SKM-1 treated with dmso at 0.1 percent for 144 hours (cell line): Measurements from ENCODE around the gene BCR.

ENCODE experiments used
- DNase-seq: peaks from one replicate; lab custom pipeline; 2025; ENCODE audit not compliant: unreplicated experiment; lab: John Stamatoyannopoulos, UW

Gene BCR

DNA sequence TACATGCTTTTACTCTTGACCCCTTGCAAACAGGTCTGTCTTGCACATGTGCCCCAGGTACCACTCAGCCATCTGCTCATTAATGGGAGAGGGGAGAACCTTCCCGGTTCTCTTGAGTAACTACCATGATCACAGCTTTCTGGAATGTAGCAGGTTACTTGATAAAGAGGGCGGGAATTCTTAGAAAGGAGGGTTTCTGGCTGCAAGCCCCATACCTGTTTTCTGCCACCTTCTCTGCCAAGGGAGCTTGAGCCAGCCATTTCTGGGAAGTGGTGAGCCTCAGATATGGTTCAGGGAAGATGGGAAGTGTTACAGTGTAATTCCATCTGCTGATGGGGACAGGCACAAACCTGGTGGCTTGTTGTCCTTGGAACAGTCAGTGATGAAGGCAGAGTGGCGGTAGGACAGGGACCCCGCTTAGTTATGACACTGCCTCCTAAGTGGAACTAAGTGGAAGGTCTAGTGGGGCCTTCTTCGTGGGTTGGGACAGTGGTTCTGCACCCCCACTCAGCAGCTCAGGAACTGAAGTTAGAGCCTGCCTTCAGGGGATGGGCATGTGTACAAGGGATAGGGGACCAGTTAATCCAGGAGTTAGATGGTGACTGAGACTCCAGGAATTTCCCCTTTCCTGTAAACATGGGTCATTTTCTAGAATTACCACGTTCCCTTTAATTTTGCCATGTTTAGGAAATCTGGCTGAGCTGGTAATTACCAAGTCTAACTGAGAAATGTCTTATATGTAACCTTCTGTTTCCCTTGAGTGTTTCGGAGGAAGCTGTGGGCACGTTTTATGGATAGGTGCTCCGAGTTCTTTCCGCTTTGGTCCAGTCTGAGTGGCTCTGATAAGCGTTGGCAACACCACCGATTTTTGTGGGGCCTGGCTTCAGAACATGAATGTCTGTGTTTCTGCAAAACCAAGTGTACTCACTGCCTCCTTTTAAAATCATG is 35.3 kb downstream of the BCR start:
- no peak for DNase-seq

- peak; percentile 65 for DNase-seq
These were observed 36.3 kb downstream of the BCR start for GRCh38 chr22:23216461-23217170.

DNA sequence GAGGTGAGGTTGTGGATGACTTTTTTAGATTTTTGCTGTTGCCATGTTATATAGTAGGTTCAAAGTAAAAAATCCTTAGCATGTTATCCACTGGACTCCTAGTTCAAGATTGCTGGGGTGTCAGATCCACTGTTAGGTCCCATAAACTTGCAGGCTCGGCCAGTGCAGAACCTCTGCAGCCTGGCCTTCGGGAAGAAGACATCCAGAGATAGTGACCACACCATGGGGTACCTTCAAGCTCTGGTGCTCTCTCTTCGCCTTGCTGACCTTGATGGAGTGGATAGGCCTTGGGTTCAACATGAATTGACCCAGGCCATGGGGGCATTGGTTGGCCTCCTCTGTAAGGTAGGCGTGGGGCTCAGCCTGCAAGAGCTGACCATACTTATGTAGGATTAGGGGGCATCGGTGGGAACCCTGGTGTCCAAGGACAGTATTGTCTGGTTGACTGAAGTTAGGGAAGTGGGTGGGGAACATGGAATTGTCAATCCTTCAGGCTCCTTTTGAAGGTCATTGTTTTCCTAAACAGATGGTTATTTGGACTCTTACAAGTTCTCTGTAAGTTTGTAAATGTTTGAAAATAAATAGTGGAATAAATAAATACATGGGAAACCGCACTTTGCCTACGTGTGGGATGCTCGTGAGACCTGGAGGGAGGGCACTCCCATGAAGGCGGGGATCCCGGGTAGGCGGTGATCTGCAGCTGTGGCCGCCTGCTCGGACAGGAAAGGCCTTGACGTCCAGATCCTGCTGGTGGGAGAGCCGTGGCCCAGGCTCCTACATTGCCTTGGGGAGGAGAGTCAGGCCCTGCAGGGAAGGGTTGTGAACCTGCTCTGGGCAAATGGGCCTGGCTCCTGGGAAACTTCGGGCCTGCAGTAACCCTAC is 37.1 kb downstream of the BCR start:
- no peak for DNase-seq

DNA sequence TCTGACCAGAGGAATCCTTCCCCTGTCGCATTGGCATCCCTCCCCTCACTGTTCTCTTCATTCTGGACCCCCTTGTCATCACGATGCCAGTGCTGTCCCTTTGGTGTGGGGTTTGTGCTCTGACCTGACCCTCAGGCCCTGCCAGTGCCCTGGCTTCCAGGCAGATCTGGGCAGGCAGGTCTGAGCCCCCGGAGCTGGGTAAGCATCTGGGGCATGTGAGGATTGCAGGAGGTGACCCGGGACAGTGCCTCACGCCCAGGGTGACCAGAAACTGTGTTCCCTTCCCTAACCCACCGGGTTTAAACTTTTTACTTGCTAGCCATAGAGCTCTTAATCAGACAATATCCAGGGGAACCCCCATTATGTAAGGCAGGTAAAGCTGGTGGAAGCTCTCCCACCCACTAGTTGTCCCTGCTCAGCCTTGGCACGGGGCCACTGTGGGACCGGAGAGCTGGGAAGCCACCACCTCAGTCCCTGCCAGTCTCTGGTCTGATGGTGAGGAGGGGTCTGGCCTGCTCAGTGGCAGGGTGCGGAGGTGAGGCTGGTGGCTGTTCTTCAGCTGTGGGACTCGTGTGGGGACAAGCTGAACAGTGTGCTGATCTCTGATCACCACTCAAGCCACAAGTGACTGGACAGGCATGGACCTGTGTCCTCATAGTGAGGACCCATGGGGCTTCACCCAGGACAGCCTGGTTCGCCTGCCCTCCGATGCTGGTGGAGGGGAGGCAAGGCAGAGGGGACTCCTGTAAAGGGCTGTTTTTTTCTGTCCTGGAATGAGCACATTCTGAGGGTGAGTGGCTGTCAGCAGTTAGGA is 38.0 kb downstream of the BCR start:
- DNase-seq: no peak

DNA sequence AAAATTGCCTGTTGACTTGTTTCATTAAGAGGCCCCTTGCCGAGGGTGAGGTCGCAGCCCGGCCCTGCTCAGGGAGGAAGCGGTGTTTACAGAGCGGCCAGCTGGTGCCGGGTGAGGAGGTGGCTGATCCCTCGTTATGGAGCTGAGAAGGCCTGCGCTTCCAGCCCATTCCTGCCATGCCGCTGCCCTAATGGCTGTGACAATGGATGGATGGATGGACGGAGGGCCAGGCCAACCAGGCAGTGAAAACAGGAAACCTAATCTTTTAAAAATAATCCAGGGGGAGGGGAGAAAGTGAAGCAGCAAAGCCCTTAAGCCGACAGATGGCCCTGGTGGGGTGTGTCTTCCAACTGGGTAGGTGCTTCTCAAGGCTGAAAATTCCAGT is 38.5 kb downstream of the BCR start:
- peak; percentile 29 for DNase-seq

- DNase-seq: no peak
These were observed 39.0 kb downstream of the BCR start for GRCh38 chr22:23219317-23219716.

DNA sequence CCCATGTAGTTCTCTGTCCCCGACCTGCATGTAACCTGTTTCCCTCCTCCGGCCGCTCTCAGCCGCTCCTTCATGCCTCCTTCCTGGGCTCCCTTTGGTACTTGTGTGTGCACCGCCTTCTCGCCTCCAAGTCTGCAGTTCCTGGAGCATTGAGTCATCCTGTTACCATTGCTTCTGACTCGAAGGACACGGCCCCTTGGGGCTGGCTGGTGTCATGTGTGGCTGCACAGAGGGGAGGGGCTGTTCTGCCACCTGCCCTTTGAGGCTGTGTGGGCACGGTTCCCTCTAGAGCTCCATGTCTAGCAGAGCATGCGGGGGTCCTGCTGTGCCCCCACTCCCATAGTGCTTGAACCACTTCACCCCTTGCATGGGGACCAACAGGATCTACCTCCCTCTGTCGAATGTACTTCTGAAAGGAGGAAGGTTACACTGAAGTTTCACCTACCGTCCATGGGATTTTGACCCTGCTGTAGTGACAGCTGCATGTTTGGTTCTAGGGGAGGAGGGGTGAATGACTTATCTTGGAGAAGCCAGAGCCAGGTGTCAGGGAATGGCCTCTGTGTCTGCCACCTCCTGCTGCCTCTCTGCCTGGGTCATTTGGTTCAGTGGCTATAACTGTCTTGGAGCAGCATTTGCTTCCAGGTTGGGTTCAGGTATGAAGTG is 39.6 kb downstream of the BCR start:
- DNase-seq: peak; percentile 47

GRCh38 chr22:23220485-23221350 is 40.4 kb downstream of the BCR start:
- peak; percentile 89 for DNase-seq

DNA sequence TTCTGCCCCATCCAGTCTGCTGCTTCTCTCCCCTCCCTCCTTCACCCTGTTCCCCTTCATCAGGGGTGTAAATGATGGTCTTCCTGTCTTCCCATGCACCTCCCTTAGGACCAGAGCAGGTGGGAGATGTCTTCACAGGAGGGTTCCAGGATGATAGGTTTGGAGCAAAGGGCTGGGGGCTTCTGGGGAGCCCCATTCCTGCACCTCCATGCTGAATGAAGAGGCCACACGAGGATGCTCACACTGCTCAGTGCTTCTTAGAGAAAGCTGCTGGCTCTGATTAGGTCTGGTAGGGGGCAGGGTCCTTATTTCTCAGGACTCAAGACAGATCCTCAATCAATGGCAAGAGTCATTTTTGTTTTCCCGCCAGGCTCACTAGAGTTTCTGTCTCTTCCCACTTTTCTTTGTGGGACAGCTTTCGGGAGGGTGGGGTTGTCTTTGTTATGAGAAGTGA is 41.1 kb downstream of the BCR start:
- DNase-seq: no peak

- DNase-seq: no peak
These were observed 41.9 kb downstream of the BCR start for GRCh38 chr22:23222033-23222792.

GRCh38 chr22:23222793-23223568 is 42.7 kb downstream of the BCR start:
- DNase-seq: no peak

DNA sequence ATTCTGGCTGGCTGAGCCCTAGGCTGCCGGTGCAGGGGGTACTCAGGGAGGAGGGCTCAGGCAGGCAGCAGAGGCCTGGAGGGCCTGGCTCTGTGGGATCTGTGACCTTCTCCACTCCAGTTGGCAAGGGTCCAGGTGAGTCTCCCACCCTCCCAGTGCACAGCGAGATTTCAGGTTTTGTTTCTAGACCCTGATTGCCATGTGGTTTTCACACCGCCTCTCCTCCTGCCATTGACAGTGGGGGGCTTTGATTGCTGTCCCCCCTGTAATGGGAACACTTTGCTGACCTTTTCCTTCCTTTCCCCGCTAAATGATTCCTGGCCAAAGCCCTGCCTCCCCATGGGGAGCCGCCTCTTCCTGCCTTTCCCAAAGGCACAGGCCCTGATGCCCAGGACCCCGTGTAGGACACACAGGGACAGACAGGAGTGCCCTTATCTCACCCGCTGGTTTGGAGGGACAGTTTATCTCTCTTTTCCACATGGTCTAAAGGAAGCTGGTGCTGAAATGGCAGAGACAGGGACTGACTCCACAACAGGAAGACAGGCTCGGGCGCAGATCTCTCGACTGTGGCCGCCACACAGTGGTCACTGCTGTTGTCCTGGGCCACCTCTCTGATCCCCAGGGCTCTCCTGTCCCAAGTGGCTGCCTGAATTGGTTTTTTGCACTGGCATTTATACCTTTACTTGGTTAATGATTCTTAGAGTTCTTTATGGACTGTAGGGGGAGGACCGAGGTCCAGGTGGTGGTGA is 43.4 kb downstream of the BCR start:
- DNase-seq: no peak

GRCh38 chr22:23224846-23225245 is 44.5 kb downstream of the BCR start:
- no peak for DNase-seq

GRCh38 chr22:23225337-23225723 is 45.0 kb downstream of the BCR start:
- DNase-seq: no peak

DNA sequence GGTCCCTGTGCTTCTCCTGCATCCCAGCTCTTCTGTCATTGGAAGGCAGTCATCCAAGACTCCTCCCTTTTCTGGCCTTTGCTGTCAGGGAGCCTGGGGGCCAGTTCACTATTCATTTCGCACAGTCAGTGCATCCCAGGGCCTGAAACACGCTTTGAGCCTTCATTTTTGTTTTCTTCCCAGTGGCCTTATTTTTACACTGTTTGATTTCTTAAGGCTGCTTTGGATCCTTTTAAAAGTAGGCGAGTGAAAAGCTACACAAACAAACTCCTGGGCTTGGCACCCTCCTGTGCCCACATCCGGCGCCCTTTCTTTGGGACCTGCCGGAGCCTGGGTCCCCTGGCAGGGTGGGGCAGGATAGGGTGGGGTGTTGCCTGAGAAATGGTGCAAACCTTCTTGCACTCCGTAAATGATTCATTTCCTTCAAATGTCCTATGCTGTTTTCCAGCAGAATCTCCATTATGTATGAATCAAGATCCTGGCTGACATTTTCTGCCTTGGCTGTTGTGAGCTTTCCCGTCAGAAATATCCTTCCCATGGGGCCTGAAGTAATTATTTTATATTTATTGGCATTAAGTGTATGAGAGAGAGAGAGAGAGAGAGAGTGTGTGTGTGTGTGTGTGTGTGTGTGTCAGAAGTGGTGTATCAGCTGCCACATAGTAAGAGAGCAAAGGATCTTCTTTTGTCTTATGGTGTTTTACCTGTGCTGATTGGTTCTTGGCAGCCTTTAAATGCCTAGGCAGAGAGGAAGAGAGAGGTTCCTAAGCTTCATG is 45.6 kb downstream of the BCR start:
- DNase-seq: no peak

DNA sequence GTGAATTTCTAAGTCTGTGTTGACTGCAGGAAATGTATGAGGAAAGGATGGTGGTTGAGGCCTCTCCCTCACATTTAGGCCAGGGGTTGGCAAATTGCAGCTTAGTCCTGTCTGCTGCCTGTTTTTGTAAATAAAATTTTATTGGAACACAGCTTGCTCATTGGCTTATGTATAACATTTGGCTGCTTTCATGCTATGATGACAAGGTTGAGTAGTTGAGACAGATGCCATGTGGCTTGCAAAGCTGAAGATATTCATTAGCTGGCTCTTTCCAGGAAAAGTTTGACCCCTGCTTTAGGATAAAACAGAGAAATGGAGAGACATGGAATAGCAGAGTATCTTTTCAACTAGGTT is 46.2 kb downstream of the BCR start:
- no peak for DNase-seq
